Measurements from ENCODE around the gene PHTF1. TPM values are rescaled to one million over a fixed set of nuclear protein-coding genes. Genes with fewer than 3 reads are reported as not detected.

Gene PHTF1
- total and polyA plus RNA-seq, 4 donors, result 9.5 to 29.7 (median 19.5) TPM

- H3K9me3 ChIP-seq (ENCODE audit: control insufficient read depth in 4 of 4, insufficient read depth in 3 of 4, low read length in 3 of 4), result no peaks in the 10 kb centered on the region
- ATAC-seq (ENCODE audit: insufficient read depth, low FRiP score), result no peak
- peaks cover 5 to 26% (median 8%) of the 10 kb centered on the region in 5 donors for H3K4me1 ChIP-seq (ENCODE audit: control insufficient read depth in 5 of 5, insufficient read depth in 5 of 5, low read length in 5 of 5)
- peak overlapping the region in 1 of 2 donors; percentile 9 for H3K27ac ChIP-seq (ENCODE audit: low read depth in 1 of 2, low read length in 1 of 2)
- no peak overlapping the region for H3K9ac ChIP-seq (ENCODE audit: insufficient read depth in 1 of 2, low read length in 2 of 2)
- H3K36me3 ChIP-seq (ENCODE audit: control insufficient read depth in 4 of 4, insufficient read depth in 4 of 4, low read length in 4 of 4), result no peaks in the 10 kb centered on the region
- 9 to 33% methylated on average over 2 of the region's 2 CpGs for WGBS, 2 donors
- no peak overlapping the region for H3K4me3 ChIP-seq
- peak in 2 of 3 donors; percentile 36 to 64 for DNase-seq
- H3K27me3 ChIP-seq (ENCODE audit: control insufficient read depth in 3 of 3, insufficient read depth in 3 of 3, low read length in 2 of 3), result no peaks in the 10 kb centered on the region
- no peak for TF ChIP-seq CTCF (IDR thresholded peaks at IDR 0.05; ENCODE audit: control extremely low read depth, extremely low read depth)
Observed at GRCh38 chr1:113782406-113782805, 23.1 kb upstream of the PHTF1 start.

DNA sequence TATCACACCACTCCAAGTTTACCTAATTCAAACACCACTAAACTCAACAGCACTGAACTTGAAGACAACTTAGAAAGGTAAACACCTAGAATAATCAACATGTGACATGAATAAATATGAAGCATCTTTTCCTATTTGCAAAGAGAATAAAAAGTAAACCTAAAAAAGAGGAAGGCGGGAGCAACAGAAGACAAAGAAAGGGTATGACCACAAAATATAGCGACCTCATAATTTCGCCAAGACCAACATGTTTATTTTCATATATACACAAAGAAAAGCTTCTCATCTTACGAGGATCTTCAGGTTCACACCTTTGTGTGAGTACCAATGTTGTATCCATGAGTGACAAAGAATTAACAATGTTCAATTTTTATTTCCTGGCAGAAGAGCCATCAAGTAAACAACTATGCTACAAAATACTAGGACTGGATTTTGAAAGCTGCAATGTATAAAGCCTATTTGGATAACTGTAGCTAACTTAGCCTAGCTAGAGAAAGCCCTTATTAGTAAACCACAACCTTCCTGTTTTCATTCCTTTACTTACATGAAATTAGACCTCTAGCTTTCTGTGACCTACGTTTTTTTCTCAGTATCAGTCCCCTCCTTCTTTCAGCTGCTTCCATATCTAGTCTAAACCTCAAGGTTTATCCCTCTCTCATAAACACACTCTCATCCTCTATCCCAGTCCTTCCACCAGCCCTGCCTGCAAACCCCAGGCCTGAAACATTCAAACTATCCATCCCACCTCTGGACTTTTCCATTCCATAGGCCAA, 21.3 kb upstream of the PHTF1 start:
- no peak overlapping the region for H3K27ac ChIP-seq (ENCODE audit: low read depth in 1 of 2, low read length in 1 of 2)
- WGBS, 2 donors, result 35 to 57% methylated on average over 5 of the region's 5 CpGs
- H3K9me3 ChIP-seq (ENCODE audit: control insufficient read depth in 4 of 4, insufficient read depth in 3 of 4, low read length in 3 of 4), result no peaks in the 10 kb centered on the region
- no peak for TF ChIP-seq CTCF (IDR thresholded peaks at IDR 0.05; ENCODE audit: control extremely low read depth, extremely low read depth)
- H3K4me3 ChIP-seq, result no peak overlapping the region
- ATAC-seq (ENCODE audit: insufficient read depth, low FRiP score) (no peak), DNase-seq (no peak)
- H3K4me1 ChIP-seq (ENCODE audit: control insufficient read depth in 5 of 5, insufficient read depth in 5 of 5, low read length in 5 of 5), result peaks cover 5 to 26% (median 8%) of the 10 kb centered on the region in 5 donors
- no peak overlapping the region for H3K9ac ChIP-seq (ENCODE audit: insufficient read depth in 1 of 2, low read length in 2 of 2)
- no peaks in the 10 kb centered on the region for H3K27me3 ChIP-seq (ENCODE audit: control insufficient read depth in 3 of 3, insufficient read depth in 3 of 3, low read length in 2 of 3)
- peaks cover 0 to 9% (median 4%) of the 10 kb centered on the region in 4 donors for H3K36me3 ChIP-seq (ENCODE audit: control insufficient read depth in 4 of 4, insufficient read depth in 4 of 4, low read length in 4 of 4)

- Histone ChIP-seq H3K4me1 (ENCODE audit: control insufficient read depth in 5 of 5, insufficient read depth in 5 of 5, low read length in 5 of 5) (peaks cover 5 to 26% (median 8%) of the 10 kb centered on the region in 5 donors), H3K4me3 (no peak overlapping the region), H3K36me3 (ENCODE audit: control insufficient read depth in 4 of 4, insufficient read depth in 4 of 4, low read length in 4 of 4) (peaks cover 0 to 9% (median 5%) of the 10 kb centered on the region in 4 donors), H3K27me3 (ENCODE audit: control insufficient read depth in 3 of 3, insufficient read depth in 3 of 3, low read length in 2 of 3) (no peaks in the 10 kb centered on the region), H3K27ac (ENCODE audit: low read depth in 1 of 2, low read length in 1 of 2) (no peak overlapping the region), H3K9me3 (ENCODE audit: control insufficient read depth in 4 of 4, insufficient read depth in 3 of 4, low read length in 3 of 4) (no peaks in the 10 kb centered on the region), H3K9ac (ENCODE audit: insufficient read depth in 1 of 2, low read length in 2 of 2) (no peak overlapping the region)
- no peak for ATAC-seq (ENCODE audit: insufficient read depth, low FRiP score)
- 94 to 97% methylated on average over 6 of the region's 6 CpGs for WGBS, 2 donors
- DNase-seq, result no peak
- no peak for TF ChIP-seq CTCF (IDR thresholded peaks at IDR 0.05; ENCODE audit: control extremely low read depth, extremely low read depth)
Observed at GRCh38 chr1:113779542-113779941, 20.3 kb upstream of the PHTF1 start.

Data from lung (tissue), 12 donors.